ENCODE measurements around the gene TUBB. TPM values are rescaled to one million over a fixed set of nuclear protein-coding genes. Genes with fewer than 3 reads are reported as not detected.

TUBB gene
- total and polyA plus RNA-seq, 2 of the 4 experiments (the other 2 are of a cell fraction) = 1,401 to 2,004 TPM

GRCh38 chr6:30689985-30690384 lies 30.2 kb upstream of the TUBB start:
- DNase-seq (no peak), ATAC-seq (ENCODE audit: low read depth) (no peak)
- Histone ChIP-seq H3K79me1 (ENCODE audit: low read depth in 1 of 2, low read length in 2 of 2) (peaks cover 18 to 37% of the 10 kb centered on the region in 2 experiments; a peak in 3 of 4 replicates), H2BK5ac (ENCODE audit: low read depth, low read length, poor library complexity, severe bottlenecking) (peak overlapping the region; percentile 78), H4K5ac (ENCODE audit: low read depth, low read length) (peak overlapping the region; percentile 35), H4K20me1 (ENCODE audit: insufficient read depth, low read length) (peaks cover 13% of the 10 kb centered on the region), H2BK15ac (ENCODE audit: low read depth, low read length) (peak overlapping the region; percentile 90; the same call in 1 of the 3 replicates), H2BK20ac (ENCODE audit: low read depth, low read length) (peak overlapping the region; percentile 59; the same call in 1 of the 2 replicates), H3K4me2 (ENCODE audit: low read depth, low read length) (peak overlapping the region; percentile 89), H2AK5ac (ENCODE audit: low read depth, low read length) (peak overlapping the region; percentile 98), H4K91ac (ENCODE audit: insufficient read depth, low read depth, low read length) (peak overlapping the region; percentile 83), H3K23ac (ENCODE audit: low read depth, low read length) (peak overlapping the region; percentile 98), H3K4ac (ENCODE audit: low read depth, low read length) (peak overlapping the region; percentile 98), H3K56ac (ENCODE audit: extremely low read depth, insufficient read depth, low read length) (peak overlapping the region; percentile 91), H2BK120ac (ENCODE audit: low read depth, low read length) (peak overlapping the region; percentile 86), H3K27me3 (ENCODE audit: control insufficient read depth, insufficient read depth, low read length) (no peaks in the 10 kb centered on the region), H2AFZ (replicated peaks; ENCODE audit: low read length, poor library complexity) (peak overlapping the region; percentile 98), H3K36me3 (ENCODE audit: control insufficient read depth, insufficient read depth, low read length) (peaks cover 7% of the 10 kb centered on the region), H3K9me3 (ENCODE audit: control insufficient read depth, insufficient read depth, low read length) (no peaks in the 10 kb centered on the region), H3K4me3 (ENCODE audit: insufficient read depth, low read depth, low read length) (peak overlapping the region; percentile 89), H2AK9ac (replicated peaks; ENCODE audit: low read depth, low read length, poor library complexity) (peak overlapping the region; percentile 98), H3K4me1 (ENCODE audit: control insufficient read depth, insufficient read depth, low read length) (peaks cover 21% of the 10 kb centered on the region), H3K27ac (ENCODE audit: insufficient read depth, low read length) (peak overlapping the region; percentile 99), H3K9me1 (ENCODE audit: insufficient read depth, low read length) (peaks cover 13% of the 10 kb centered on the region), H3K14ac (replicated peaks; ENCODE audit: low read depth, low read length) (peak overlapping the region; percentile 97), H4K8ac (ENCODE audit: low read depth in 2 of 2, low read length in 2 of 2) (peak overlapping the region; percentile 62 to 87), H3K18ac (ENCODE audit: low read depth, low read length) (peak overlapping the region; percentile 43; the same call in 1 of the 2 replicates), H3K9ac (ENCODE audit: low read depth, low read length) (peak overlapping the region; percentile 97)
- ChIA-PET POLR2A (ENCODE audit: unreplicated experiment) (interaction anchor here (1.5 kb wide), 1 partner anchor 29 kb away, joined by 5 read pairs; no protein-coding TSS in a partner anchor), CTCF (interaction anchor here (0.6 kb wide), 1 partner anchor 33 kb away, joined by 4 read pairs; no protein-coding TSS in a partner anchor)
- in situ Hi-C loops (cut with MboI; ENCODE audit: low sequenced_read_pairs) (no loop called here), intact Hi-C loops (cut with micrococcal nuclease) (no loop called here), dilution Hi-C loops (cut with HindIII; ENCODE audit: low sequenced_read_pairs, unreplicated experiment) (no loop called here)
- BruUV-seq (replicated peaks) = no TSS peak
- WGBS, 2 experiments (ENCODE audit: extremely low coverage in 2 of 2, insufficient read length in 1 of 2) = no CpG with 5 or more reads among the region's 4 CpGs
- no peak for TF ChIP-seq NFE2L2 (IDR thresholded peaks at IDR 0.05; ENCODE audit: low read depth, low read length)
- no peak for TF ChIP-seq RAD21 (IDR thresholded peaks at IDR 0.05; ENCODE audit: low read length)
- no peak for TF ChIP-seq CEBPB (IDR thresholded peaks at IDR 0.05; ENCODE audit: low read depth, low read length)
